ENCODE measurements around the gene GRIA3.

DNA sequence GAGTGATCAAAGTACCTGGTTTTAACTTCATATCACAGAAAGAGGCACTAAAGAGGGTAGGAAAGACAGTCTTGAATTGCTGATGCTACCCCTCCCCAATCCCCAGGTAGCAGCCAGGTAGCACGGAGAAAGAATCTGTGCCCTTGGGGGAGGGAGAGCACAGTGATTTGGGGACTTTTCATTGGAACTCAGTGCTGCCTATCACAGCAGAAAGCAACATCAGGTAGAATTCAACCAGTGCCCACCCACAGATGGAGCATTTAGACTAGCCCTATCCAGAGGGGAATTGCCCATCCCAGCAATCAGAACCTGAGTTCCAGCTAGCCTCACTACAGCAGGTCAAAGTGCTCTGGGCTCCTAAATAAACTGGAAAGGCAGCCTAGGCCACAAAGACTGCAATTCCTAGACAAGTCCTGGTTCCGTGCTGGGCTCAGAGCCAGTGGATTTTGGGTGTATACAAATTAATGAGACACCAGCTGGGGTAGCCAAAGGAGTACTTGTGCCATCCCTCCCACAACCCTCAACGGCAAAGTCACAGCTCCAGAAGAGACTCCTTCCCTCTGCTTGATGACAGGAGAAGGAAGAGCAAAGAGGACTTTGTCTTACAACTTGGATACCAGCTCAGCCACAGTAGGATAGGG lies 320.7 kb downstream of the GRIA3 start:
- TF ChIP-seq, protein P1, sequence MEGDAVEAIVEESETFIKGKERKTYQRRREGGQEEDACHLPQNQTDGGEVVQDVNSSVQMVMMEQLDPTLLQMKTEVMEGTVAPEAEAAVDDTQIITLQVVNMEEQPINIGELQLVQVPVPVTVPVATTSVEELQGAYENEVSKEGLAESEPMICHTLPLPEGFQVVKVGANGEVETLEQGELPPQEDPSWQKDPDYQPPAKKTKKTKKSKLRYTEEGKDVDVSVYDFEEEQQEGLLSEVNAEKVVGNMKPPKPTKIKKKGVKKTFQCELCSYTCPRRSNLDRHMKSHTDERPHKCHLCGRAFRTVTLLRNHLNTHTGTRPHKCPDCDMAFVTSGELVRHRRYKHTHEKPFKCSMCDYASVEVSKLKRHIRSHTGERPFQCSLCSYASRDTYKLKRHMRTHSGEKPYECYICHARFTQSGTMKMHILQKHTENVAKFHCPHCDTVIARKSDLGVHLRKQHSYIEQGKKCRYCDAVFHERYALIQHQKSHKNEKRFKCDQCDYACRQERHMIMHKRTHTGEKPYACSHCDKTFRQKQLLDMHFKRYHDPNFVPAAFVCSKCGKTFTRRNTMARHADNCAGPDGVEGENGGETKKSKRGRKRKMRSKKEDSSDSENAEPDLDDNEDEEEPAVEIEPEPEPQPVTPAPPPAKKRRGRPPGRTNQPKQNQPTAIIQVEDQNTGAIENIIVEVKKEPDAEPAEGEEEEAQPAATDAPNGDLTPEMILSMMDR (IDR thresholded peaks at IDR 0.05): no peak
- TF ChIP-seq POLR2A (IDR thresholded peaks at IDR 0.05): no peak
